Activated T-cell treated with anti-CD3 and anti-CD28 coated beads, Interleukin-2, amount 50 U/mL, for 48 hours (primary cell): ENCODE measurements around the gene KRT71.
A peak's percentile ranks its signal among the peaks of the same experiment; 100 is the strongest.
"Not testable (repeated sequence)": the region's sequence is repeated elsewhere in the genome, so short reads cannot be mapped to it uniquely, and the experiment has no call there.

Experiments
- DNase-seq, 2 experiments: peaks; one replicate each; pipeline ENCODE4 v3.0.0-alpha.2; 2020

KRT71 gene

DNA sequence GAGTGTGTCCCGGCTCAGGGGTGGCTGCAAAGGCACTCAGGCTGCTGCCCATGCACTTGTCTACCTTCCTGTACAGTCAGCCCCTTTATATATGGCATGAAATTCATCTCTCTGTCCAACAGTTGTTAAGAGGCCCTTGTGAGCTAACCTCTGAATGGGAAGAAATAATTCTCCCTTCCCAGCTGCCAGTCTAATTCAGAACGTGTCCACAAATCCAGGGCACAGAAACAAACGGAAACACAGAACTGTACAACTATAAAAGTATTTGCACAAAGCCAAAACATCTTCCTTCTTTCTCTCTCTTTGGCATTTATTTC is 33.6 kb downstream of the KRT71 start:
- DNase-seq: peak in 1 of 2 experiments; percentile 11

DNA sequence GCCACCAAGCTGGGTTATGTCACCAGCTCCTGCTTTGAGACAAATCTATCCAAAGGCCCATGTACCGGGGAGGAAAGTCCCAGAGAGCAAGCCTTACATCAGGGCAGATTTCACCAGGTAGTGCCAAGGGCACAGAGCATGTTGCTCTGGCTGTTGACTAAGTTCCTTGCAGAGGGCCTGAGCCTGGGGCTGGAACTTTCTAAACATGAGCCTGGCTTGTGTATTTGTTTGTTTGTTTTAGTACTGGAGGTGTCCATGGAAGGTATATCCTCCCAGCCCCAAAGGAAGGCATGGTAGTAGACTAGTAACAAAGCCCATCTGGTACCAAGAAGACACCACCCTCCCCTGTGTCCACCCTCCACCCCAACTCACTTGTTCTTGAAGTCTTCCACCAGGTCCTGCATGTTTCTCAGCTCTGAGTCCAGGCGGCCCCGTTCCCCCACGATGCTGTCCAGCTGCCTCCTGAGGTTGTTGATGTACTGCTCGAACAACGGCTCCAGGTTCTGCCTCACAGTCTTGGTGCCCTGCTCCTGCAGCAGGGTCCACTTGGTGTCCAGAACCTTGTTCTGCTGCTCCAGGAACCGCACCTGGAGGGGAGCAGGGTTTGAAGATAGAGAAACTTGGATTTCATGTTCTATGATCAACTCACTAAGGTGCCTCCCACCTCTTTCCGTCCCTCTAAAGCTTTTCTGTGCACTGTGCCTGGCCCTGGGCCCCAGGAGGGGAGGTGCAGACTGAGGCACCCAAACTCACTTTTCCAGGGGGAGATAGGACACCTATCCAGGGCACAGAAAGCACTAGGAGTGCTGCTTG is 34.2 kb downstream of the KRT71 start:
- DNase-seq: no peak

DNA sequence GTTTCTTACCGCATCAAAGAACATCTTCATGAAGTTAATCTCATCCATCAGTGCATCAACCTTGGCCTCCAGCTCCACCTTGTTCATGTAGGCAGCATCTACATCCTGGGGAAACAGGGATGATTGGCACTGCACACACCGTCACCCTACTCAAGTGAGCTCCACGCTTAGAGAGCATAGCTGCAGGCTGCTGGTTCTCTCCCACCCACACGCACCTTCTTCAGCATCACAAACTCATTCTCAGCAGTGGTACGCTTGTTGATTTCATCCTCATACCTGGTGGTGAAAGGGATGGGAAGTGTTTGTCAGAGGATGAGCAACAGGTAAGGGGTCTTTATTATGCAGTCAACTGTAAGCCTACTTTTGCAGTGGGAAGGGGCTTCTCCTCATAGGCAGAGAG is 35.1 kb downstream of the KRT71 start:
- no peak for DNase-seq

DNA sequence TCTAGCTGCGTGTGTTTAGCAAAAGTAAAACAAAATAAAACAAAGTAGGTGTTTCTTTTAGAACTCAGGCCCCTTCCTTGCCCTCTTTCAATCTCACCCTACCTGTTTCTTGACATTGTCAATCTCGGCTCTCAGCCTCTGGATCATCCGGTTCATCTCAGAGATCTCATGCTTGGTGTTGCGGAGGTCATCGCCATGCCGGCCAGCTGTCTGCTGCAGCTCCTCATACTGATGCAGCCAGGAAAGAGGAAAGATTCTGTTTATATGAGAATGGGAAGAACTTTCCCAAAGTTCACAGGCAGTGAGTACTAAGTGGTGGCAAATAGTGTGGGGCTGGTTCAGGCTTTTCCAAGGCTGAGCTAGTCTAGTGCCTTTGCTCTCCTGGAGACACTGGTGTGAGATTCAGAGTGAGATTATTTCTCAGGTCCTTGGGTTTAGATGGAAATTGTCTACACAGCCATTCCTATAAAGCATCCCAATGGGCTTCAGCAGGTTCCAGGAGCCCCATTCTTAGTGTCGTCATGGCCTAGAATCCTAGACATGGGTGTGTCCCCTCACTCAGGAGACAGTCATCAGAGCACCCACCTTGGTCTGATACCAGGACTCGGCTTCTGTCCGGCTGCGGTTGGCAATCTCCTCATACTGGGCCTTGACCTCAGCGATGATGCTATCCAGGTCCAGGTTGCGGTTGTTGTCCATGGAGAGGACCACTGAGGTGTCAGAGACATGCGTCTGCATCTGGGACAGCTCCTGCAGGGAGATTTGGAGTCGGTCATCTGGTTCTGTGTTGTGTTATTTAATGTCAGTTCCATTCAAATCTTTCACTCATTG is 35.7 kb downstream of the KRT71 start:
- no peak for DNase-seq

DNA sequence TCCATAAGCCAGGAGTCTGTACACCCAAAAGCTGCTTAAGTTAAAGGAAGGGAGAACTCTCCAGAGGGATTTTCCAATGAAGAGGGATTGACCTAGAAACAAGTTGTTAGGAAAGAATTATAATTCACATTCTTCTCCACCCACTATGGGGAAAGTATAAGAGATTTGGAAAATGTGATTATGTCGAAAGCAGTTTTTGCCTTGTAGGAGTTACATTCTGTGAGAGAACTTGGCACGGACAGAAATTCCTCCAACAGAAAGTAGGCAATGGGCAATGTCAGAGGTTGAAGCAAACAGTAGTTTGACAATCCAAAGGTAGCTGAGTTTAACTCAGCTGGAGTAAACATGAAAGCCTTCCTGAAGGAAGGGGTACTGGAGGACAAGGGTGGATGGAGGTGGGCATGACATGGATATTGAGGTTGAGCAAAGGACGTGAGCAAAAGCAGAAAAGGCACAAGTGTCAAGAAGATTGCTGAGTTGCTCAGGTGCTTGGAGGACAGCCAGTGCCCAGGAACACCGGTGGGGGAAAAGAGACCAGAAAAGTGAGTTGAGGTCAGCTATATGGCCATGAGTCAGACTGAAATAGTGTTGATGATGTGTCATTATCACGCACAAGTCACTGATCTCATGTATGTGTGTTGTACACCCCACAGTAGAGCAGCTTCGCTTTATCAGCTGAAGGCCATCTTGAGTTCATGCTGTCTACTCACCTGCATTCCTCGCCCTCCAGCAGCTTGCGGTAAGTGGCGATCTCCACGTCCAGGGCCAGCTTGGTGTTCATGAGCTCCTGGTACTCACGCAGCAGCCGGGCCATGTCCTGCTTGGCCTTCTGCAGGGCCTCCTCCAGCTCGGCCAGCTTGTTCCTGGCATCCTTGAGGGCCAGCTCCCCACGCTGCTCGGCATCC is 36.8 kb downstream of the KRT71 start:
- DNase-seq: no peak

DNA sequence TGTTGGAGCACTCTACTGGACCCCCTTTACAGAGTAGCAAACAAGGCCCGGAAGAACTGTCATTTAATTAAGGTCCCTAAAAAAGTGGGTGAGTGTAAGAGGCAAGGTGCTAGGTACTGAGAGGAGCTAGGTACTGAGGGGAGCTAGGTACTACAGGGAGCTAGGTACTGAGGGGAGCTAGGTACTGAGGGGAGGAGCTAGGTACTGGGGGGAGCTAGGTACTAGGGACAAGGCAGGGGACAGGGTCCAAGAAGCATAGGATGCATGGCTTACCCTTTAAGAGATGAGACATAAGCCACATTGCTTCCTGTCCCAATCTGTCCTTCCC is 37.7 kb downstream of the KRT71 start:
- DNase-seq: no peak

DNA sequence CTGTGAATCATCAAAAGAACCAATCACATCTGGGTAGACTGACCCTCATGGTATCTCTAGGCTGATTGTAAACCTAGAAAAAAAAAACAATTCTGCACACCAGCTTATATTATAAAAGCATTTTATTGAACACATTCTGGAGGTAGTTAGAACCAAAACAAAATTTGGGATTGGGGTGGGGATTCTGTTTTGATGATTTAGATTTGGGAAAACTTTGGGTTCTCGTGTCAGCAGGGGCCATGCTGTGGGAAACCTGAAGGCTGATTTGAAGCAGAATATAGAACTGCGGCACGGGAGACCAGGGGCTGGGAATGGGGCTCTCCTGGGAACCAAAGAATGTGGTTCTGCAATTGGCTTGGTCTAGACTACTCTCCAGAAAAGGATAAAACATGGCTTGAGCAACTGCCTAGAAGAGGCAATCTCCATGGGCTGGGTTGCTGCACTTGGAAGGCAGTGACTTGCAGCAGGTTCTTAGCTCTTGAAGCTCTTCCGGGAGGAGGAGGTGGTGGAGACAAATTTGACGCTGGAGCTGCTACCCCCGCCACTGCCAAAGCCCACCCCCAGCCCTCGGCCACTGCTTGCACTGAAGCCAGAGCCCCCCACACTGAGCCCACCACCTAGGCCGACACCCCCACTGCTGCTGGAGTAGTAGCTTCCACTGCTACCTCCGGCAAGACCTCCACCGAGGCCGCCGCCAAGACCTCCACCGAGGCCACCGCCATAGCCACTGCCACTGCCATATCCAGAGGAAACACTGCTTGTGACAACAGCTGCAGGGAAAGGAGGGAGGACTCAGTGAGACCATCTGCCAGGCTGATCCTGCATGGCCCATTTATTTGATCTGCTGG is 38.2 kb downstream of the KRT71 start:
- no peak for DNase-seq

DNA sequence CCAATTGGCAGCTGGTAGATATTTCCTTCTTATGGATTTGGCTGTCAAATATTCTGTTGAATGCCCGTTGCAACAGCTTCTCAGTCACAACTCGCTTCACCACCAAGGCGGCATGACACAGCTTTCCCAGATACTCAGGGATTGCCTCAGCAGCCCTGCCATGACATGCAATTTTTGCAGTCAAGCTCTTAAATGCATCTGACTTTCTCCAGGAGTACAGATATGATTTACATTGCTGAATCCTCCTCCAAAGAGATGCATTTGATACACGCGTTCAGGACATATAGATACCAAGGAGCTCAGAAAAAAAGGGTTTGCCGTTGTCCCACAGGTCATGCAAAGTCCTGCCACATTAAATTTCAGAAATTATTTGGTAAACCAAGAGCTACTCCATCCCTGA is 39.2 kb downstream of the KRT71 start:
- no peak for DNase-seq

DNA sequence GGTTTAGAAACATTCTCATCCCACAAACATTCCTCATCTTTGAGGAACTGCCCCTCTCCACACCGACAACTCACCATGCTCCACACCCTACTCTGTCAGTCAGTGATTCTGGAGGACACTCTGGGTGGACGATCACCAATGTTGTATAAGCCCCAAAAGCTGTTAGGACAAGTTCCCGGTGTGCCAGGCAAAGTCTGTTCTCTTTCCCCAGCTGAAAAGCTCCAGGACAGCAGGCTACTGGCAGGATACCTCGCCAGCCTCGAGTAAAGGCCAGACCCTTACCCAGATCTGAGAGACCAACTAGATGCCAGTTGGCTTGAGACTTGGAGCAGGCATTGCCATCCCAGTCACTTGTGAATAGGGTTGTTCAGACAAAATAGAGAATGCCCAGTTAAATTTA is 44.7 kb downstream of the KRT71 start:
- no peak for DNase-seq

DNA sequence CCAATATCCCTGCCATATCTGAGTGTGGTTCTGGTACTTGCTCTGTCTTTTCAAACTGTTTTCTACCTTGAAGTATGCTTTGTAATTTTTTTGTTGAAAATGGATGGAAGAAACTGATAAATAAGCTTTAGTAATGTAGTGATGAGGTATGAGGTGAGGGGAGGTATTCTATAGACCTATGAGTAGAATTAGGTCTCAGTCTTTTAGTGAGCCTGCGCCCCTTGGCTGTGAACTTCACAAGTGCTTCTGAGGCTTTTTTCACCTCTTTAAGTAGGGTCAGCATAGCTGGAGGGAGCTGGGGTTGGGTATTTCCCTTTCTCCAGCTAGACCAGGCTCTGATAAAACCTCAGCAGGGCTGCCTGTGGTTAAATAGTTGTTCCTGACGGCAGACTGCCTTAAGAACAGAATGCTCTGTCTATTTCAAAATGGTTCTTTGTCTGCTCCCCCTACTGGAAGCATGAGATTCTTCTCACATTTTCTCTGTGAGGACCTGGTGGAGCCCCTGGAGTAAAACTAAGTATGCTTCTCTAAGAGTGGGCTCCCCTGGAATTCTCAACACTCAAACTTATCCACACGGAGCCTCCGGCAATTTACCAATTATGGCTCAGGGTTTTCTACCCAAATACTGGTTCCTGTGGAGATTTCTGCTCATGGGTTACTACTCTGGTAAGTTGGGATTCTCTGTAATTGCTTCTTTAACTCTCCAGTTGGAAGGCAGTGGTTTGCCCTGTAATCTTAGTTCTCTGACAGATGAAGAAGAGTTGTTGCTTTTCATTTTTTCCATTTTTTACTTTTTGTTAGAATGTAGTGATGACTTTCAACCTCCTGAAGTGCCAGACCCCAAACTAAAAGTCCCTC is 45.9 kb downstream of the KRT71 start:
- no peak for DNase-seq

DNA sequence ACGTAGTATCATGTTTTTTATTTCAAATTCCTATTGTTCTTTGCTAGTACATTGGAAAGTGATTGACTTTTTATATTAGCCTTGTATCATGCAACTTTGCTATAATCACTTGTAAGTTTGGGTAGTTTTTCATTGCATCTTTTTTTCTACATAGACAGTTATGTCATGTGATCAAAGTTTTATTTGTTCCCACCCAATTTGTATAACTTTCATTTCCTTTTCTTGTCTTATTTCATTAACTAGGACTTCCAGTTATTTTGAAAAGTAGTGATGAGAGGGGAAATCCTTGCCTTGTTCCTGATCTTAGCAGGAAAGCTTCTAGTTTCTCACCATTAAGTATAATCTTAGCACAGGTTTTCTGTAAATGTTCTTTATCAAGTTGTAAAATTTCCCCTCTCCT is 50.1 kb downstream of the KRT71 start:
- no peak for DNase-seq

DNA sequence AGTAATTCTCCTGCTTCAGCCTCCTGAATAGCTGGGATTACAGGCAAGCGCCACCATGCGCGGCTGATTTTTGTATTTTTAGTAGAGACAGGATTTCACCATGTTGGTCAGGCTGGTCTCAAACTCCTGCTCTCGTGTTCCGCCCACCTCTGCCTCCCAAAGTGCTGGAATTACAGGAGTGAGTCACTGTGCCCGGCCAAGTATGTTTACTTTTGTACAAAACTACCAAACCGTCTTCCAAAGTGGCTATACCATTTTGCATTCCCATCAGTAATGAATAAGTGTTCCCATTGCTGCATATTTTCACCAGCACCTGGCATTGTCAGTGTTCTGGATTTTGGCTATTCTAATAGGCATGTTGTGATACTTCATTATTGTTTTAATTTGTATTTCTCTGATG is 51.5 kb downstream of the KRT71 start:
- no peak for DNase-seq

DNA sequence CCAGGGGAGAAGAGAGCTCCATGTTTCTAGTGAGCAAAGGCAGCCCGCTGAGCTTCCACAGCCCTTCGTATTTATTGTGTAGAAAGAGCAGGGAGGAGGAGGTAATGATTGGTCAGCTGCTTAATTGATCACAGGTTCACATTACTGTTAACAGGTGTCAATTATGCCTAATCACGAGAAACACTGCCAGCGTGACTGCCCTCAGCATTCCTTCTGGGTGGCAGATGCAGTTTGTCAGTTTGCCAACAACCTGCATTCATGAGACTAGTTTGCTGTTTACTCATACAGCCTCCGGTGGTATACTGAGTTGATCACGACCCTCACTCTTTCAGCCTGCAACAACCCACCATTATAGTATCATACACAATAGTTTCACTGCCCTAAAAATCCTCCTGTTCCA is 52.4 kb downstream of the KRT71 start:
- not testable (repeated sequence) for DNase-seq

DNA sequence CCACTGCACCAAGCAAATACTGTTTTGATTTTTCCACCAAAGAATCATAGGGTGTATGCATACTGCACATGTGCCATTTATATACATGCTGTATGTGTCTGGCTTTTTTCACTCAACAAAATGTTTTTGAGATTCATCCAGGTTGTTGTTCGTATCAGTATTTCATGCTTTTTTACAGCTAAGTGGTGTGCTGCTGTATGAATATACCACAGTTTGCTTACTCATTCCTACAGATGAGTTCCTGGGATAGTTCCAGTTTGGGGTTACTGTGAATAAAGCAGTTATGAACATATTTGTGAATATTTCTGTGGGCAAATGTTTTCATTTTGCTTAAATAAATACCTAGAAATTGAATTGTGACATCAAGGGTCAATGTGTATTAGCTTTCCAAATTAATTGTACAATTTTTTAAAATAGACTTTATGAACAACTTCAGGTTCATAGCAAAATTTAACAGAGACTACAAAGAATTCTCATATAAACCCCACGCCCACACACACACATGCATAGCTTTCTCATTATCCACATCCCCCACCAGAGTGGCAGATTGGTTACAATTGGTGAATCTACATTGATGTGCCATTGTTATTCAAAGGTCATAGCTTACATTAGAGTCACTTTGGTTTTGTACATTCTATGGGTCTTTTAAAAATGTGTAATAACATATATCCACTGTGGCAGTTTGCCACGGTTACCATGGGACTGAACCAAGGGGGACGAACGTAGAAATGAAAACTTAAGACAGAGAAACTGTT is 53.0 kb downstream of the KRT71 start:
- DNase-seq: no peak

DNA sequence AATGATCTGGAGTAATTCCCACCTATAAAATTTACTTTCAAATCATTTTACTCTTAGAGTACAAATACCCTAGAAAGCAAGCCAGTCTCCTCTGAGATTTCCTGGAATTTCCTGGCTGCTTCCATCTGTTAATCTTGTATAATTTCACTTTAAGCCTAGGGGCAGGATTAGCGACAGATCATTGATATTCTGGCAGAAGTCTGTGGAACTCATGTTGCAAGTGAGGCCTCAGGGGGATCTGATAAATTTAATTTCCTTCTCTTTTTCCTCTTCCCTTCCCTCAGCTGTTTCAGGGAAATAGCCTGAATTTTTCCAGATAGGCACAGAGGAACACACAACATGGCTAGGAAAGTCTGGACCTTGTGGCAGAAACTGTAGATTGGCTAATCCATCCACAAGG is 54.0 kb downstream of the KRT71 start:
- no peak for DNase-seq

DNA sequence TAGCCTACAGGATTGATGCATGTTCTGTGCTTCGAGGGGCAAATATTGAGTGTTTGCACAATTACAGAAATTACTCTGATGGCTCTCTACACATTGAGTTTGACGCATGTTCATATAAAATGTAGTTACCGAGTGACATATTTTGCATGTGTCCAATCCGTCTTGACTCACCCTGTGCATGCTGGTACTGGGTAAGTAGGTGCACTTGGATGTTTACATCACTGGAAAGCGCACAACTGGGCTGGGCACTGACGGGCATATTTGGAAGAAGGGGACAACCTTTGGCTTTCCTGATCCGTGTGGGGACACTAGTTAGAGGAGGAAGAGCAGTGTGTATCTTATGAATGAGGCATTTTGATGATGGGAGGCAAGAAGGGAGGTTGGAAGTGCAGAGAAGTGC is 55.0 kb downstream of the KRT71 start:
- DNase-seq: no peak

DNA sequence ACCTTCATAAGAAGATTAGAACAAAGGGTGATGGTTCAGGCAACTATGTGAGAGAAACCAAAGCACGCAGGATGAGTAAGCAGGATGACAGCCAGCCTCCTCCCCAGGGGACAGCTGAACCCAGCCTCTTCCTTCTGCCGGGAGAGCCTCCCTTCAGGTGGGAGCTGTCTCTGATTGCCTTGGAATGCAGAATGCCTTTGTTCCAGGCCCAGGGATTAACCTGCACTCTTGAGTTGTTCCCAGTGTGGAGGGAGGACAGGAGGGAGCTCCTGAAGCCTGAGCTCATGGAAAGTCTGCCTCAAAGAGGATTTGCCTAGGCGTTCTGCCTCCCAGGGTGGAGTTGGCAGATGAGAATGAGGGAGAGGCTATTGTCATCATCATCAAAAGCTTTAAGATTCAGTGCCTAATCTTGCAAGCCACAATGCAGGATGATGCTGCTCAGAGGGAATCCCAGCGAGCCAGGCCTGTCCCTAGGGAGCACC is 56.3 kb downstream of the KRT71 start:
- DNase-seq: no peak

DNA sequence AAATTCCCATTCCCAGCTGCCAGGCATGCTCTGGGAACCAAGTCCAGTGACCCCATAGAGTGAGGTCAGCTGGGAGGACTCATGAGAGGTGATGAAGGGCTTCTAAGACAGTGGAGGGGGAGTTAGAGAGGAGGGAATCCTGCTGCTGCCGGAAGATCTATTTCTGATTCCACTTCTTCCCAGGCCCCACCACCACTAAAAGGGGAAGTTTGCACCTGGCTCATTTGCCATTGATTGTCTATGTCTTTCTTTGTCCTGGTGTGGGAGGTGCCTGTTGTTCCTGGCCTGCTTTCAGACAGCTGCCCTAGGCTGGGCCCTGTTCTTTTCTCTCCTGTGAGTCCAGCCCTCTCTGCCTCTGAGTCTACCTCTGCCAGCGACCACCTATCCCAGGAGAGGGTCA is 56.9 kb downstream of the KRT71 start:
- no peak for DNase-seq

DNA sequence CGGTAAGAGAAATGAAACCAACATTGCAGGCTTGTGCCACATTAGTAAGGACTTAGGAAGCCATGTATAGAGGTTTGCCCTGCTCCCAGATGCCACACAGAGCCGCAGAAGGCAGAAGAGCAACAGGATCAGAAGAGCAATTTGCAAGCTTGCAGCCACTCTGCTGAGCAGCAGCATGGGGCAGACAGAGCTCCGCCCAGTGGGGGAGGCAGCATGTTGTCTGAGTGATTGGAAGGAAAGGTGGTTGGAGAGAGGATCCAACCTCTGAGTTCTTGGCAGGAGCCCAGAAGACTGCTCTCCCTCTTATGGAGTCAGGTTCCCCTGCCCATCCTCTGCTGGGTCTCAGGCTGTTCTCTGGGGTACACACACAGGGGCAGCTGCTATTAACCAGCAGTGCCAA is 57.6 kb downstream of the KRT71 start:
- no peak for DNase-seq

DNA sequence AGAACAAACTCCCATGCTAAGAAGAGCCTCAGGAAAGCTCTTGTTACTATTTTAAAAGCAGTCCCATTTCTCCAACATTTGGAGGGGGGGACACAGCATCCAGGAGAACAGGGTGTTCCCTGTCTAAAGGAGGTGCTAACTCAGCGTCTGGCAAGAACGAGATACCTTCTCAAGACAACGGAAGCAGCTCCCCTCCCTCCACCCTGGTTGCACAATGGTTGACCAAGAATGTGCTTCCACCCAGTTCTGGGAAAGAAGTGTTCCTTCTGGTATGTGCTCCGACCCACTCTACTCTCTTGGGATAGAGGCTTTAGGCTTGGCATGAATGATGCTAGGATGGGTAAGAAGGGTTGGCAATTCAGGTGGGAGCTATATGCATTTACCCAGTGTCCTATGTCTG is 58.4 kb downstream of the KRT71 start:
- DNase-seq: no peak

DNA sequence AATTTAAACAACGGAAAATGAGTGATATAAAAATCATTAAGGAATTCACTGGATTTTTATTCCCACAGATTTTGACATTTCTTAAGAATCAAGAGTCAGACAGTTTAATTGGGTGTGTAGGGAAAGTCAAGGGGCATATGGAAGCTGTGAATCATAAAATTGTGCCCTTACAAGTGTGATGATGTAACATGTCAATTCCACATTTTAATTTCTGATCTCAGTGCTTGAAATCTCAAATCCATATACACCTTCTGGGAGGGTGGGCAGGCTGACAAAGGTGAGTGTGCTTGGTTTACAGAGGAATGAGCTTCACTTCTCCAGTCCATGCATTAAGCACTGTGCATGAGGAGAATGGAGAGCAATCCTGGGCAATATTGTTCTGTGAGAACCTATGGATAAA is 58.8 kb downstream of the KRT71 start:
- no peak for DNase-seq
